Upper lobe of left lung (tissue), 4 donors: ENCODE data around the gene FNDC3B.

Experiments
- EP300 ChIP-seq, 4 donors: sonication (generic); formaldehyde crosslinking; IDR thresholded peaks; one replicate each; pipeline ENCODE4 v1.5.1; 2017; ENCODE audit warnings: antibody characterized with exemption in 4 of 4, control low read depth in 2 of 4
- POLR2A ChIP-seq, 4 donors: fragments of 450-650 bp; IDR thresholded peaks; one replicate each; pipeline ENCODE4 v1.5.1; 2016 to 2017; ENCODE audit warnings: antibody characterized with exemption in 4 of 4, mild to moderate bottlenecking in 2 of 4
- POLR2AphosphoS5 ChIP-seq, 2 donors: sonication (generic); formaldehyde crosslinking; IDR thresholded peaks; one replicate each; pipeline ENCODE4 v1.5.1; 2017; ENCODE audit warnings: antibody characterized with exemption in 2 of 2
- TF ChIP-seq, protein P1 (sequence below), 6 experiments: fragments of 450-650 bp in 4 of 6; fragments of 200-600 bp in 2 of 6; sonication (generic) in 2 of 6; IDR thresholded peaks; one replicate each; pipeline ENCODE4 v1.5.1; 2016 to 2019; ENCODE audit warnings: antibody characterized with exemption in 6 of 6

GRCh38 chr3:172191629-172192028 lies 152.3 kb downstream of the FNDC3B start:
- TF ChIP-seq, protein P1, sequence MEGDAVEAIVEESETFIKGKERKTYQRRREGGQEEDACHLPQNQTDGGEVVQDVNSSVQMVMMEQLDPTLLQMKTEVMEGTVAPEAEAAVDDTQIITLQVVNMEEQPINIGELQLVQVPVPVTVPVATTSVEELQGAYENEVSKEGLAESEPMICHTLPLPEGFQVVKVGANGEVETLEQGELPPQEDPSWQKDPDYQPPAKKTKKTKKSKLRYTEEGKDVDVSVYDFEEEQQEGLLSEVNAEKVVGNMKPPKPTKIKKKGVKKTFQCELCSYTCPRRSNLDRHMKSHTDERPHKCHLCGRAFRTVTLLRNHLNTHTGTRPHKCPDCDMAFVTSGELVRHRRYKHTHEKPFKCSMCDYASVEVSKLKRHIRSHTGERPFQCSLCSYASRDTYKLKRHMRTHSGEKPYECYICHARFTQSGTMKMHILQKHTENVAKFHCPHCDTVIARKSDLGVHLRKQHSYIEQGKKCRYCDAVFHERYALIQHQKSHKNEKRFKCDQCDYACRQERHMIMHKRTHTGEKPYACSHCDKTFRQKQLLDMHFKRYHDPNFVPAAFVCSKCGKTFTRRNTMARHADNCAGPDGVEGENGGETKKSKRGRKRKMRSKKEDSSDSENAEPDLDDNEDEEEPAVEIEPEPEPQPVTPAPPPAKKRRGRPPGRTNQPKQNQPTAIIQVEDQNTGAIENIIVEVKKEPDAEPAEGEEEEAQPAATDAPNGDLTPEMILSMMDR (IDR thresholded peaks at IDR 0.05), result no peak
- TF ChIP-seq POLR2AphosphoS5 (IDR thresholded peaks at IDR 0.05) (no peak), POLR2A (IDR thresholded peaks at IDR 0.05) (no peak), EP300 (IDR thresholded peaks at IDR 0.05) (no peak)
